Uterus (tissue), 2 donors: ENCODE data around the gene SALL3.

Experiments used
- POLR2A ChIP-seq, 2 donors: fragments of 450-650 bp; IDR thresholded peaks; one replicate each; pipeline ENCODE4 v1.6.1; 2016; ENCODE audit warnings: antibody characterized with exemption in 2 of 2, mild to moderate bottlenecking in 1 of 2, moderate library complexity in 1 of 2
- TF ChIP-seq, protein P1 (sequence below), 4 experiments: fragments of 200-600 bp in 2 of 4; fragments of 450-650 bp in 2 of 4; sonication (generic) in 2 of 4; IDR thresholded peaks; one replicate each; pipeline ENCODE4 v1.5.1; 2016 to 2019; ENCODE audit warnings: antibody characterized with exemption in 4 of 4, mild to moderate bottlenecking in 2 of 4, moderate library complexity in 1 of 4

DNA sequence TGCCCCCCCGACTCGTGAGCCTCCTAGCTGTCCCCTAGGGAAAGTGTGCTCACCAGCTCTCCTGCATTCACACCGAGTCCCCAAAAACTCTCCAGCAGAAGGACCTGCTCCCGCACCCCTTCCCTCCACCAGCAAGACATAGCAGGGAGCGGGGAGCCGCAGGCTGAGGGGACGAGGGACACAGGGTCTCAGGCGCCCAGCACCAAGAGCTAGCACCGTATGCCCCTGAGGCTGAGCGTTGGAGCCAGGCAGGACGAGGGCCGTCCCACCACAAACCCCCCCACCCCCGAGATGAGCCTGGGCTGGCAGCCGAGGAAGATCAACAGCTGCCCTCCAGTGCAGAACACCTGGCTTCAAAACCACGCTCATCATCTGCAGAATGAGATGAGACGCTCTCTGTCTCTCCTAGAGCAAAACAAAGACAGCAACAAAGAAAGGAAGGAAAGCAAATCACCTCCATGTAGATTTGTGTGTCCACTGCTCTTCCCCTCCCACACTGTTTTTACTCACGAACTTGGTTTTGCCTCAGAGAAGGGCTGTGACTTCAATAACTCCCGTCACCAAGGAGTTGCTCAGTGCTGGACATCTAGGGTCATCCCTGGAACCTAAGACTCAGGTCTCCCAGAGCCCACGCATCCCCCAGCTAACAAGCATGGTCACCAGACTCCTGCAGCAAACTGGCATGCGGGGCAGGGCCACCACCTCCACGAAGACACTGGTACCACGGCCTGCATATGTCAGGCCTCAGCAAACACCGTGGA lies 39.7 kb upstream of the SALL3 start:
- TF ChIP-seq, protein P1, sequence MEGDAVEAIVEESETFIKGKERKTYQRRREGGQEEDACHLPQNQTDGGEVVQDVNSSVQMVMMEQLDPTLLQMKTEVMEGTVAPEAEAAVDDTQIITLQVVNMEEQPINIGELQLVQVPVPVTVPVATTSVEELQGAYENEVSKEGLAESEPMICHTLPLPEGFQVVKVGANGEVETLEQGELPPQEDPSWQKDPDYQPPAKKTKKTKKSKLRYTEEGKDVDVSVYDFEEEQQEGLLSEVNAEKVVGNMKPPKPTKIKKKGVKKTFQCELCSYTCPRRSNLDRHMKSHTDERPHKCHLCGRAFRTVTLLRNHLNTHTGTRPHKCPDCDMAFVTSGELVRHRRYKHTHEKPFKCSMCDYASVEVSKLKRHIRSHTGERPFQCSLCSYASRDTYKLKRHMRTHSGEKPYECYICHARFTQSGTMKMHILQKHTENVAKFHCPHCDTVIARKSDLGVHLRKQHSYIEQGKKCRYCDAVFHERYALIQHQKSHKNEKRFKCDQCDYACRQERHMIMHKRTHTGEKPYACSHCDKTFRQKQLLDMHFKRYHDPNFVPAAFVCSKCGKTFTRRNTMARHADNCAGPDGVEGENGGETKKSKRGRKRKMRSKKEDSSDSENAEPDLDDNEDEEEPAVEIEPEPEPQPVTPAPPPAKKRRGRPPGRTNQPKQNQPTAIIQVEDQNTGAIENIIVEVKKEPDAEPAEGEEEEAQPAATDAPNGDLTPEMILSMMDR (IDR thresholded peaks at IDR 0.05), result no peak
- no peak for TF ChIP-seq POLR2A (IDR thresholded peaks at IDR 0.05)
